Measurements from ENCODE around the gene DPRX.

DNA sequence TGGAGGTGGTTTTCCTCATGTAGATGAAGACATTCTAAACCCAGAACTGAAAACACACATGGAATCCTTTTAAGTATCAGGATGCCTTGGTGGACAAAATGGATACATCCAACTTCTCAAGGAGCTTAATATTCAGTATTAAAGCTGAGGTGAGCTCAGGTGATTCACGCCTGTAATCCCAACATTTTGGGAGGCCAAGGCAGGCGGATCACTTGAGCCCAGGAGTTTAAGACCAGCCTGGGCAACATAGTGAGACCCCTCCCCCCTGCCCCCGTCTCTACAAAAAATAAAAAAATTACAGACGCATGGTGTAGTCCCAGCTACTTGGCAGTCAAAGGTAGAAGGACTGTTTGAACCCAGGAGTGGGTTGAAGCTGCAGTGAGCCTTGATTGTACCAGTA is 28.8 kb downstream of the DPRX start:
- TF ChIP-seq, protein P1, sequence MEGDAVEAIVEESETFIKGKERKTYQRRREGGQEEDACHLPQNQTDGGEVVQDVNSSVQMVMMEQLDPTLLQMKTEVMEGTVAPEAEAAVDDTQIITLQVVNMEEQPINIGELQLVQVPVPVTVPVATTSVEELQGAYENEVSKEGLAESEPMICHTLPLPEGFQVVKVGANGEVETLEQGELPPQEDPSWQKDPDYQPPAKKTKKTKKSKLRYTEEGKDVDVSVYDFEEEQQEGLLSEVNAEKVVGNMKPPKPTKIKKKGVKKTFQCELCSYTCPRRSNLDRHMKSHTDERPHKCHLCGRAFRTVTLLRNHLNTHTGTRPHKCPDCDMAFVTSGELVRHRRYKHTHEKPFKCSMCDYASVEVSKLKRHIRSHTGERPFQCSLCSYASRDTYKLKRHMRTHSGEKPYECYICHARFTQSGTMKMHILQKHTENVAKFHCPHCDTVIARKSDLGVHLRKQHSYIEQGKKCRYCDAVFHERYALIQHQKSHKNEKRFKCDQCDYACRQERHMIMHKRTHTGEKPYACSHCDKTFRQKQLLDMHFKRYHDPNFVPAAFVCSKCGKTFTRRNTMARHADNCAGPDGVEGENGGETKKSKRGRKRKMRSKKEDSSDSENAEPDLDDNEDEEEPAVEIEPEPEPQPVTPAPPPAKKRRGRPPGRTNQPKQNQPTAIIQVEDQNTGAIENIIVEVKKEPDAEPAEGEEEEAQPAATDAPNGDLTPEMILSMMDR (IDR thresholded peaks at IDR 0.05) = no peak
- TF ChIP-seq POLR2A (IDR thresholded peaks at IDR 0.05) = no peak
